ENCODE results near the gene CYP2C19.
"Not testable (repeated sequence)": the region's sequence is repeated elsewhere in the genome, so short reads cannot be mapped to it uniquely, and the experiment has no call there.

Gene CYP2C19

DNA sequence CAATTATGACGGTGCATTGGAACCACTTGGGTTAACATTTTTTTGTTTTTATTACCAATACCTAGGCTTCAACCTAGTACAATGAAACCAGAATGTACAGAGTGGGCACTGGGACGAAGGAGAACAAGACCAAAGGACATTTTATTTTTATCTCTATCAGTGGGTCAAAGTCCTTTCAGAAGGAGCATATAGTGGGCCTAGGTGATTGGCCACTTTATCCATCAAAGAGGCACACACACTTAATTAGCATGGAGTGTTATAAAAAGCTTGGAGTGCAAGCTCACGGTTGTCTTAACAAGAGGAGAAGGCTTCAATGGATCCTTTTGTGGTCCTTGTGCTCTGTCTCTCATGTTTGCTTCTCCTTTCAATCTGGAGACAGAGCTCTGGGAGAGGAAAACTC lies at the start of gene CYP2C19:
TSS of gene CYP2C19 (plus strand) at position 289 of the 400 bp plus-strand sequence. CDS start at position 314, 25 bp downstream.
- Mint-ChIP-seq H3K4me1 (no peaks in the 10 kb centered on the region), H3K27me3 (no peaks in the 10 kb centered on the region), H3K36me3 (no peaks in the 10 kb centered on the region), H3K9me3 (peaks cover 9% of the 10 kb centered on the region), H3K4me3 (no peak within 1 kb of the TSS), H3K27ac (no peak within 1 kb of the TSS)

DNA sequence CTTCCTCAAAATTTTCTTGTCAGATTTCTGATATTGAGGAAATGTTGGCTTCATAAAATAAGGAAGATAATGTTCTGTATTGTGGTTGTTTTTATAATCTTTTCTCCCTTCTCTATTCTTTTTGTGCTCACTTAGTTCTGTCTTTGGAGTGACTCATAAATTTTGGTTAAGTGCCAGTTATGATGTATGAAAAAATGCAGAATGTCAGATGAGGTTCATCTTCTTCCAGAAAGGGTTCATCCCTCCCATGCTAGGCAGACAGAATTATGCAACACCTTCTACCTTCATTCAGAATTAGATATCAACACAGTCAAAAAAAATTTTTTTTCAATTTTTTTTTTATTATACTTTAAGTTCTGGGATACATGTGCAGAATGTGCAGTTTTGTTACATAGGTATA lies 36.6 kb upstream of the CYP2C19 start:
- H3K4me1 Mint-ChIP-seq = no peaks in the 10 kb centered on the region
- H3K36me3 Mint-ChIP-seq = no peaks in the 10 kb centered on the region
- H3K4me3 Mint-ChIP-seq = no peak overlapping the region
- H3K27me3 Mint-ChIP-seq = no peaks in the 10 kb centered on the region
- no peak overlapping the region for H3K27ac Mint-ChIP-seq
- peaks cover 10% of the 10 kb centered on the region for H3K9me3 Mint-ChIP-seq

DNA sequence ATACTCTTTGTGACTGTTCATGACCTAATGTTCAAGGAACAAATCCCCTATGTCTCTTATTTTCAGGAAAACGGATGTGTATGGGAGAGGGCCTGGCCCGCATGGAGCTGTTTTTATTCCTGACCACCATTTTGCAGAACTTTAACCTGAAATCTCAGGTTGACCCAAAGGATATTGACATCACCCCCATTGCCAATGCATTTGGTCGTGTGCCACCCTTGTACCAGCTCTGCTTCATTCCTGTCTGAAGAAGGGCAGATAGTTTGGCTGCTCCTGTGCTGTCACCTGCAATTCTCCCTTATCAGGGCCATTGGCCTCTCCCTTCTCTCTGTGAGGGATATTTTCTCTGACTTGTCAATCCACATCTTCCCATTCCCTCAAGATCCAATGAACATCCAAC lies 27.3 kb upstream of the CYP2C19 start:
- H3K36me3 Mint-ChIP-seq = no peaks in the 10 kb centered on the region
- no peak overlapping the region for H3K27ac Mint-ChIP-seq
- H3K4me3 Mint-ChIP-seq = no peak overlapping the region
- H3K27me3 Mint-ChIP-seq = no peaks in the 10 kb centered on the region
- peaks cover 15% of the 10 kb centered on the region for H3K9me3 Mint-ChIP-seq
- no peaks in the 10 kb centered on the region for H3K4me1 Mint-ChIP-seq

DNA sequence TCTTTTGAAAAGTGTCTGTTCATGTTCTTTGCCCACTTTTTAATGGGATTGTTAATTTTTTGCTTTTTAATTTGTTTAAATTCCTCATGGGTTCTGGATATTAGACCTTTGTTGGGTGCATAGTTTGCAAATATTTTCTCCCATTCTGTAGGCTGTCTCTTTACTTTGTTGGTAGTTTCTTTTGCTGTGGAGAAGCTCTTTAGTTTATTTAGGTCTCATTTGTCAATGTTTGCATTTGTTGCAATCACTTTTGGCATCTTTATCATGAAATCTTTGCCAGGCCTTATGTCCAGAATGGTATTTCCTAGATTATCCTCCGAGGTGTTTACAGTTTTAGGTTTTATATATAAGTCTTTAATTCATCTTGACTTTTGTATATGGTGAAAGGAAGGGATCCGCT lies 23.9 kb upstream of the CYP2C19 start:
- no peak overlapping the region for H3K4me3 Mint-ChIP-seq
- H3K27me3 Mint-ChIP-seq = no peaks in the 10 kb centered on the region
- no peak overlapping the region for H3K27ac Mint-ChIP-seq
- no peaks in the 10 kb centered on the region for H3K4me1 Mint-ChIP-seq
- peaks cover 26% of the 10 kb centered on the region for H3K9me3 Mint-ChIP-seq
- H3K36me3 Mint-ChIP-seq = no peaks in the 10 kb centered on the region

DNA sequence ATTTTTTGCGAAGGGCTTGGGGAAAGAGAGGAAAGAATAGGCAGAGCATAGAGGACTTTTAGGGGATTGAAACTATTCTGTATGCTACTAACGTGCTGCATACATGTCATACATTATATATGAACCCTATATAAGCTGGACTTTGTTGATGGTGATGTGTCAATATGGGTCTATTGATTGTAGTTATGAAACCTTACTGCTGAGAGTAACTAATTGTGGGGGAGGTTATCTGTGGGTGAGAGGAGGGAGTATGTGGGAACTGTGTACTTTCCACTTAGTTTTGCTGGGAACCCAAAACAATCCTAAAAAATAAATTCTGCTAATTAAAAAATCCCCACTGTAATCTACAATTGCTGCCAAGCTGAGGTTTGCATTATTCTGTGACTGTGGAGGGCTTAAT lies 15.3 kb upstream of the CYP2C19 start:
- no peaks in the 10 kb centered on the region for H3K4me1 Mint-ChIP-seq
- H3K9me3 Mint-ChIP-seq = peaks cover 26% of the 10 kb centered on the region
- H3K27ac Mint-ChIP-seq = no peak overlapping the region
- H3K36me3 Mint-ChIP-seq = no peaks in the 10 kb centered on the region
- H3K27me3 Mint-ChIP-seq = no peaks in the 10 kb centered on the region
- no peak overlapping the region for H3K4me3 Mint-ChIP-seq

GRCh38 chr10:94747838-94748237 lies 14.6 kb upstream of the CYP2C19 start:
- Mint-ChIP-seq H3K9me3 (peaks cover 19% of the 10 kb centered on the region), H3K36me3 (no peaks in the 10 kb centered on the region), H3K27me3 (no peaks in the 10 kb centered on the region), H3K27ac (no peak overlapping the region), H3K4me1 (no peaks in the 10 kb centered on the region), H3K4me3 (no peak overlapping the region)

GRCh38 chr10:94757916-94758315 lies 4.6 kb upstream of the CYP2C19 start:
- Mint-ChIP-seq H3K4me1 (no peaks in the 10 kb centered on the region), H3K27me3 (no peaks in the 10 kb centered on the region), H3K27ac (no peak overlapping the region), H3K36me3 (no peaks in the 10 kb centered on the region), H3K9me3 (no peaks in the 10 kb centered on the region), H3K4me3 (no peak overlapping the region)

GRCh38 chr10:94760586-94761178 lies 1.8 kb upstream of the CYP2C19 start:
- Mint-ChIP-seq H3K9me3 (peaks cover 9% of the 10 kb centered on the region), H3K36me3 (no peaks in the 10 kb centered on the region), H3K27me3 (no peaks in the 10 kb centered on the region), H3K27ac (no peak overlapping the region), H3K4me3 (no peak overlapping the region), H3K4me1 (no peaks in the 10 kb centered on the region)

DNA sequence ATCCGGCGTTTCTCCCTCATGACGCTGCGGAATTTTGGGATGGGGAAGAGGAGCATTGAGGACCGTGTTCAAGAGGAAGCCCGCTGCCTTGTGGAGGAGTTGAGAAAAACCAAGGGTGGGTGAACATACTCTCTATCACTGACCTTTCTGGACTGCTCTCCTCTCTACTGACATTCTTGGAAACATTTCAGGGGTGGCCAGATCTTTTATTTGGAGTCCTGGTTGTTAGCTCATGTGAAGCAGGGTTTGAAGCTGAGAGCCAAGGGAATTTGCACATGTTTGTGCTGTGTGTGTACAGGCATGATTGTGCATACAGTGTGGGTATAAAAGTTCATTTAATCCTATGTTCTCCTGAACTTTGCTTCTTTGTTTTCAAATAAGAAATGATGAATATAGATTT lies 12.9 kb downstream of the CYP2C19 start:
- not testable (repeated sequence) for H3K4me1 Mint-ChIP-seq, H3K9me3 Mint-ChIP-seq, H3K36me3 Mint-ChIP-seq, H3K27me3 Mint-ChIP-seq, H3K27ac Mint-ChIP-seq, H3K4me3 Mint-ChIP-seq

DNA sequence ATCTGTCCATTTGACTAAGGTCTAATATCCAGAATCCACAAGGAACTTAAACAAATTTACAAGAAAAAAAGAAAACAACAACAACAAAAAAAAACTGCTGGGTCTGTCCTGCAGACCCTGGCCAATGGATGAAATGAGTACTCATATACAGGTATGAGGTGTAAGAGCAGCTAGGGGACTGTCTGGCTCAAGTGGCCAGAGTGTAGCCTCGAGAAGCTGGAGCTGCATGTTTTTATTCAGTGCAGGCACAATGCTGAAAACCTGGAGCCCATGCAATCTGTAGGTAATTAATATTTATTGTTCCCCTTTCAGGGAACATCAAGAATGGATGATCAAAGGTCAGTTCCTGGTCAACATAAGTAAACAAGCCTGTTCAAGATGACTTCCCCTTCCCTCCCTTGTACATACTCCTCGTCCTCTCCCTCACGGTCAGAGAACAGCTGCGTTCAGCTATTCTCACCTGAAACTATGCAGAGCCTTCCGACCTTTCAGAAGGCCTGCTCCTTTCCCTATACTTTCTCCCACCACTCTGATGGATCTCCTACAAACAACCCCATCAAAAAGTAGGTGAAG lies 15.5 kb downstream of the CYP2C19 start:
- Mint-ChIP-seq H3K27me3 (no peaks in the 10 kb centered on the region), H3K9me3 (no peaks in the 10 kb centered on the region), H3K27ac (no peak overlapping the region)

DNA sequence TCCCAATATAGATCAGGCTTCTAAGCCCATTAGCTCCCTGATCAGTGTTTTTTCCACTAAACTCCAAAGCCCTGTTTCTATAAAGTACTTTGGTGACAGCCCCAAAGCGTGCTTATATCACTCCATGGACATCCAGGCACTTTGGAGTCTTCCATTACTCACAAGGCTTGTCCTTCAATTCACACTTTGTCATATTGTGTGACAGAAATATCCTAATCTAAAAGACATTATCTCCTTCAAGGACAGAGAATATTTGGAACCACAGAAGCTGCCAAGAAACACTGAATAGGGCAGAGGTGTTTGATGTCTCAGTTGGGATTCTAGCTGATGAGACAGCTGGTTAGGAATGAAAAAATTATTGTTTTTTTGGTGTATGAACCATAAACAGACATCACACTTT lies 18.4 kb downstream of the CYP2C19 start:
- no peaks in the 10 kb centered on the region for H3K36me3 Mint-ChIP-seq
- no peaks in the 10 kb centered on the region for H3K27me3 Mint-ChIP-seq
- H3K9me3 Mint-ChIP-seq = peaks cover 4% of the 10 kb centered on the region
- no peaks in the 10 kb centered on the region for H3K4me1 Mint-ChIP-seq
- H3K4me3 Mint-ChIP-seq = no peak overlapping the region
- H3K27ac Mint-ChIP-seq = no peak overlapping the region

More for the DNA sequence above, 15.5 kb downstream of the CYP2C19 start:
- Mint-ChIP-seq H3K4me1 (no peaks in the 10 kb centered on the region), H3K36me3 (no peaks in the 10 kb centered on the region), H3K4me3 (no peak overlapping the region)

GRCh38 chr10:94784256-94784655 lies 21.8 kb downstream of the CYP2C19 start:
- H3K27me3 Mint-ChIP-seq = no peaks in the 10 kb centered on the region
- peaks cover 4% of the 10 kb centered on the region for H3K9me3 Mint-ChIP-seq
- H3K27ac Mint-ChIP-seq = no peak overlapping the region

DNA sequence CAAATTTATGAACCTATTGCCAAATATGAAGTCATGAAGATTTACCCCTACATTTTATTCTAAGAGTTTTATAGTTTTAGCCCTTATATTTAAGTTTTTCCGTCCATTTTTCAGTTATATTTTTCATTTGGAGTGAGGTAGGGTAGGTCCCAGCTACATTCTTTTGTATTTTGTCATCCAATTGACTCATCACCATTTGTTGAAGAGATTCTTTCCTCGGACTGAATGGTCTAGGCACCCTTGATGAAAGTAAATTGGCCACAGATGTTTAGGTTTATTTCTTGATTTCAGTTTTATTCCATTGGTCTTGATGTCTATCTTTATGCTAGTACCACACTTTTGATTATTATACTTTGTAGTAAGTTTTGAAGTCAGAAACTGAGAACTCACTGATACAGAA lies 22.7 kb downstream of the CYP2C19 start:
- no peaks in the 10 kb centered on the region for H3K4me1 Mint-ChIP-seq
- H3K4me3 Mint-ChIP-seq = no peak overlapping the region
- no peak overlapping the region for H3K27ac Mint-ChIP-seq
- no peaks in the 10 kb centered on the region for H3K27me3 Mint-ChIP-seq
- H3K36me3 Mint-ChIP-seq = no peaks in the 10 kb centered on the region
- H3K9me3 Mint-ChIP-seq = peaks cover 4% of the 10 kb centered on the region

More at GRCh38 chr10:94784256-94784655, 21.8 kb downstream of the CYP2C19 start:
- no peaks in the 10 kb centered on the region for H3K4me1 Mint-ChIP-seq
- H3K36me3 Mint-ChIP-seq = no peaks in the 10 kb centered on the region
- H3K4me3 Mint-ChIP-seq = no peak overlapping the region

GRCh38 chr10:94800551-94800950 lies 38.1 kb downstream of the CYP2C19 start:
- H3K4me3 Mint-ChIP-seq, H3K9me3 Mint-ChIP-seq, H3K27me3 Mint-ChIP-seq, H3K27ac Mint-ChIP-seq, H3K36me3 Mint-ChIP-seq, H3K4me1 Mint-ChIP-seq: not testable (repeated sequence)

DNA sequence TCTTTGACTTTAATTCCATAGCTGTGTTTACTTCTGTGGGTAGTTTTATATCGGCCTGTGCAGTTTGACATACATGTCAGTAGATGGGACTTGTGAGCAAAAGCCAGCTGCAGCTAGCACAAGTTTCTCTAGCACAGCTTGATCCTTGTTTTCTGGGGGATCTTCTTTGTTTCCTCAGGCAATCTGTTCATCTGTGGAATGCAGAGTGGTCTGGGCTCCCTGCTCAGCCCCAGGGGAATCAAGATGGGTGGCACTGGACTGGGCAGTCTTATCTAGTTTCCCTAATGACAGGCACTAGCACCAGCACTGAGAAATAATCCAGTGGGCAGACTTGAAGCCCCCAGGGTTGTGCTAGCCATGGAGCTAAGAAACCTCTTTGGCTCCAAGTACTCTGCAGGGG lies 40.8 kb downstream of the CYP2C19 start:
- Mint-ChIP-seq H3K27ac (no peak overlapping the region), H3K4me1 (no peaks in the 10 kb centered on the region), H3K9me3 (peaks cover 5% of the 10 kb centered on the region), H3K36me3 (no peaks in the 10 kb centered on the region), H3K27me3 (no peaks in the 10 kb centered on the region), H3K4me3 (no peak overlapping the region)

DNA sequence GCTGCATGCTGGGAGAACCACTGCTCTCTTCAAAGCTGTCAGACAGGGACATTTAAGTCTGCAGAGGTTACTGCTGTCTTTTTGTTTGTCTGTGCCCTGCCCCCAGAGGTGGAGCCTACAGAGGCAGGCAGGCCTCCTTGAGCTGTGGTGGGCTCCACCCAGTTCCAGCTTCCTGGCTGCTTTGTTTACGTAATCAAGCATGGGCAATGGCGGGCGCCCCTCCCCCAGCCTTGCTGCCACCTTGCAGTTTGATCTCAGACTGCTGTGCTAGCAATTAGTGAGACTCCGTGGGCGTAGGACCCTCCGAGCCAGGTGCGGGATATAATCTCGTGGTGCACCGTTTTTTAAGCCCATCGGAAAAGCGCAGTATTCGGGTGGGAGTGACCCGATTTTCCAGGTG lies 67.5 kb downstream of the CYP2C19 start:
- not testable (repeated sequence) for H3K4me3 Mint-ChIP-seq, H3K27me3 Mint-ChIP-seq, H3K36me3 Mint-ChIP-seq, H3K27ac Mint-ChIP-seq, H3K4me1 Mint-ChIP-seq
- H3K9me3 Mint-ChIP-seq = peaks cover 14% of the 10 kb centered on the region

- peaks cover 5% of the 10 kb centered on the region for H3K9me3 Mint-ChIP-seq
- H3K36me3 Mint-ChIP-seq = no peaks in the 10 kb centered on the region
- no peak overlapping the region for H3K4me3 Mint-ChIP-seq
Measured at GRCh38 chr10:94846204-94846603, 83.7 kb downstream of the CYP2C19 start.

More at GRCh38 chr10:94846204-94846603, 83.7 kb downstream of the CYP2C19 start:
- Mint-ChIP-seq H3K27ac (no peak overlapping the region), H3K27me3 (no peaks in the 10 kb centered on the region), H3K4me1 (no peaks in the 10 kb centered on the region)

Measured in activated naive CD4-positive, alpha-beta T cell treated with anti-CD3 and anti-CD28 coated beads, Interleukin-2, amount 50 U/mL, for 24 hours (primary cell).